Body of pancreas (tissue), 4 donors: ENCODE results near the gene GARIN5B. TPM values are rescaled to one million over a fixed set of nuclear protein-coding genes. Genes with fewer than 3 reads are reported as not detected.

Experiments
- ATAC-seq: fragments of 150-250 bp; one replicate; pipeline ENCODE4 v1.9.1; 2016
- DNase-seq, 4 donors: peaks; one replicate each; pipeline ENCODE4 v3.0.0-alpha.2; 2019
- H3K27ac ChIP-seq, 4 donors: fragments of 200-600 bp; sonication (generic); 1 replicate in 3 of 4; 2 replicates in 1 of 4; pipeline versions ENCODE4 v1.5.1 to v1.6.1; 2016 to 2019; ENCODE audit warnings: mild to moderate bottlenecking in 1 of 4, mixed read lengths in 1 of 4, moderate library complexity in 1 of 4
- H3K27me3 ChIP-seq, 2 donors: fragments of 200-600 bp; sonication (generic); one replicate each; pipeline ENCODE4 v1.6.0; 2016; ENCODE audit warnings: mild to moderate bottlenecking in 1 of 2
- H3K36me3 ChIP-seq, 2 donors: fragments of 200-600 bp; sonication (generic); replicated peaks in 1 of 2; 2 replicates each; pipeline ENCODE4 v1.5.1; 2016; ENCODE audit warnings: low read depth in 2 of 2; ENCODE audit not compliant: insufficient read depth in 1 of 2
- H3K4me1 ChIP-seq: fragments of 200-600 bp; sonication (generic); one replicate; pipeline ENCODE4 v1.6.0; 2016
- H3K4me3 ChIP-seq, 2 donors: fragments of 200-600 bp; sonication (generic); 1 replicate in 1 of 2; 2 replicates in 1 of 2; pipeline ENCODE4 v1.5.1; 2016 to 2019
- H3K9me3 ChIP-seq, 3 donors: fragments of 200-600 bp; sonication (generic); 1 replicate in 2 of 3; 2 replicates in 1 of 3; pipeline ENCODE4 v1.5.1; 2016
- POLR2A ChIP-seq, 3 donors: fragments of 450-650 bp; IDR thresholded peaks; one replicate each; pipeline ENCODE4 v1.6.1; 2016; ENCODE audit warnings: antibody characterized with exemption in 3 of 3, mild to moderate bottlenecking in 2 of 3
- WGBS, 2 donors: methylation state at CpG; one replicate each; pipeline ENCODE4 v1.1.5; 2017; 5-methylcytosine and 5-hydroxymethylcytosine counted together
- intact Hi-C: fragments of 100-400 bp; cut with DNase I; formaldehyde crosslinking; loops from one replicate; pipeline ENCODE4 v1.15.1; 2023
- total RNA-seq, 2 donors: library from RNA; depleted of rRNA; stranded (reverse); fragments of >200 nt; gene quantifications; one replicate each; pipeline ENCODE4 v1.1.0, GENCODE V29; 2016
- TF ChIP-seq, protein P1 (sequence below), 7 experiments: fragments of 450-650 bp in 4 of 7; fragments of 200-600 bp in 3 of 7; sonication (generic) in 3 of 7; IDR thresholded peaks; one replicate each; pipeline ENCODE4 v1.5.1; 2016 to 2019; ENCODE audit warnings: antibody characterized with exemption in 7 of 7

GARIN5B gene
- total RNA-seq, 2 donors from 2014 or later = not detected

DNA sequence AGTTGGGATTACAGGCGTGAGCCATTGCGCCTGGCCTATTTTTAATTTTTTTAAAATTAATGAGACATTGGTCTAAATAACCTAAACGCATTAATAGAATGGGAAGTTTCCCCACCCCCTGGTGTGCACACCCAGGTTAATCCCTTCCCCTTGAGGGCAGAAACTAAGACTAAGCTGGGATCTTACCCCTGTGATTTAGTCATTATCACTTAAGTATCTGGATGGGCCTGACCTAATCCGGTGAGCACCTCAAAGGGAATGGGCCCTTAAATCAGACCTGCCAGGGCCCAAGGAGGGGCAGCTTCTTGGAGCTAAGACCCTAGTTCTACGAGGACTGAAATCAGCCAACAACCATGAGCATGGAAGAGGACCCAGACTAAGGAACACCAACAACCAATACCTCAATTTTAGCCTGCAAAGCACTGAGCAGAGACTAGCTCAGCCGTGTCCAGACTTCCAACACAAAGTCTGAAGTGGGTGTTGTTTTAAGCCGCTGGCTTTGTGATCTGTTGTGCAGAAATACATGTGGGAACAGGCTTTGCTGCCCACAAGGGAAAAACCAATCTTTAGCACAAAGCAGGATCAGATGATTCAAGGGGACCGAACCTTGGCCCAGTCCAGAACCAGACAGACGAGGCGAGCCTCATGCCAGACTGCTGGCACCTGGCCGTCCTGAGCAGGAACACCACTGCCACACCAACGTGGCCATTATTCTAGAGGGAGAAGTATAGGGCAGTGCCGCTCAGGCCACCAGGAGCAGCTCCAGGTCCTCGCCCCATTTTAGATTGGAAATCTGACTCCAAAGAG, 37.4 kb upstream of the GARIN5B start:
- intact Hi-C loops = no loop called here
- TF ChIP-seq POLR2A (IDR thresholded peaks at IDR 0.05) = no peak
- TF ChIP-seq, protein P1, sequence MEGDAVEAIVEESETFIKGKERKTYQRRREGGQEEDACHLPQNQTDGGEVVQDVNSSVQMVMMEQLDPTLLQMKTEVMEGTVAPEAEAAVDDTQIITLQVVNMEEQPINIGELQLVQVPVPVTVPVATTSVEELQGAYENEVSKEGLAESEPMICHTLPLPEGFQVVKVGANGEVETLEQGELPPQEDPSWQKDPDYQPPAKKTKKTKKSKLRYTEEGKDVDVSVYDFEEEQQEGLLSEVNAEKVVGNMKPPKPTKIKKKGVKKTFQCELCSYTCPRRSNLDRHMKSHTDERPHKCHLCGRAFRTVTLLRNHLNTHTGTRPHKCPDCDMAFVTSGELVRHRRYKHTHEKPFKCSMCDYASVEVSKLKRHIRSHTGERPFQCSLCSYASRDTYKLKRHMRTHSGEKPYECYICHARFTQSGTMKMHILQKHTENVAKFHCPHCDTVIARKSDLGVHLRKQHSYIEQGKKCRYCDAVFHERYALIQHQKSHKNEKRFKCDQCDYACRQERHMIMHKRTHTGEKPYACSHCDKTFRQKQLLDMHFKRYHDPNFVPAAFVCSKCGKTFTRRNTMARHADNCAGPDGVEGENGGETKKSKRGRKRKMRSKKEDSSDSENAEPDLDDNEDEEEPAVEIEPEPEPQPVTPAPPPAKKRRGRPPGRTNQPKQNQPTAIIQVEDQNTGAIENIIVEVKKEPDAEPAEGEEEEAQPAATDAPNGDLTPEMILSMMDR (IDR thresholded peaks at IDR 0.05) = no peak
- WGBS, 2 donors = 87 to 94% methylated on average over 10 to 14 of the region's 14 CpGs
- DNase-seq (no peak), ATAC-seq (no peak)
- Histone ChIP-seq H3K36me3 (peaks cover 0 to 5% of the 10 kb centered on the region in 2 donors), H3K27me3 (no peaks in the 10 kb centered on the region), H3K4me3 (no peak overlapping the region), H3K4me1 (no peaks in the 10 kb centered on the region), H3K27ac (no peak overlapping the region), H3K9me3 (no peaks in the 10 kb centered on the region)

DNA sequence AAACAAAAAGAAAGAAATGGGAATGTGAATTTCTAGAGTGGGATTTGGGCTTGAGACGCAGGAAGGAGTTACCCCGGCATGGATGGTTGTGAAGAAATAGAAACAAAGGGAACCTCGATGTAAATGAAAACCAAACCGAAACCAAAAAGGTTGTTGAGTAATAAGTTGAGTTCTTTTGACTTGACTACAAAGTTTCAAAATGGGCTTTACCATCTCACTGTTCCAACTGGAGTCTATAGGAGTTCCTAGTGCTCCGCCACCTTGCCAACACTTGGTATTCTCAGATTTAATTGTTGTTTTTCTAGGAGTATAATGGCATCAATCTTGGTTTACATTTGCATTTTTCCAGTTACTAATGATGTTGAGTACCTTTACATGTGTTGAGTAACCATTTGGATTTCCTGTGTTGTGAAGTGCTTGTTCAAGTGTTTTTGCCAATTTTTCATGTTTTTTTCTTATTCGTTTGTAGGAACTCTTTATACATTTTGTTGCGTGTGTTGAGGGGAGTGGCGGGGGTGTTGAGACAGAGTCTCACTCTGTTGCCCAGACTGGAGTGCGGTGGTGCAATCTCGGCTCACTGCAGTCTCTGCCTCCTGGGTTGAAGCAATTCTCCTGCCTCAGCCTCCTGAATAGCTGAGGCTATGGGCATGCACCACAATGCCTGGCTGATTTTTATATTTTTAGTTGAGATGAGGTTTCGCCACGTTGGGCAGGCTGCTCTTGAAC, 35.3 kb upstream of the GARIN5B start:
- Histone ChIP-seq H3K27me3 (no peaks in the 10 kb centered on the region), H3K27ac (no peak overlapping the region), H3K36me3 (peaks cover 0 to 5% of the 10 kb centered on the region in 2 donors), H3K9me3 (no peaks in the 10 kb centered on the region), H3K4me3 (no peak overlapping the region), H3K4me1 (no peaks in the 10 kb centered on the region)
- intact Hi-C loops = no loop called here
- WGBS, 2 donors = 79 to 92% methylated on average over 12 of the region's 12 CpGs
- TF ChIP-seq POLR2A (IDR thresholded peaks at IDR 0.05) = no peak
- TF ChIP-seq, protein P1 (IDR thresholded peaks at IDR 0.05) = no peak
- ATAC-seq = no peak
- no peak for DNase-seq

DNA sequence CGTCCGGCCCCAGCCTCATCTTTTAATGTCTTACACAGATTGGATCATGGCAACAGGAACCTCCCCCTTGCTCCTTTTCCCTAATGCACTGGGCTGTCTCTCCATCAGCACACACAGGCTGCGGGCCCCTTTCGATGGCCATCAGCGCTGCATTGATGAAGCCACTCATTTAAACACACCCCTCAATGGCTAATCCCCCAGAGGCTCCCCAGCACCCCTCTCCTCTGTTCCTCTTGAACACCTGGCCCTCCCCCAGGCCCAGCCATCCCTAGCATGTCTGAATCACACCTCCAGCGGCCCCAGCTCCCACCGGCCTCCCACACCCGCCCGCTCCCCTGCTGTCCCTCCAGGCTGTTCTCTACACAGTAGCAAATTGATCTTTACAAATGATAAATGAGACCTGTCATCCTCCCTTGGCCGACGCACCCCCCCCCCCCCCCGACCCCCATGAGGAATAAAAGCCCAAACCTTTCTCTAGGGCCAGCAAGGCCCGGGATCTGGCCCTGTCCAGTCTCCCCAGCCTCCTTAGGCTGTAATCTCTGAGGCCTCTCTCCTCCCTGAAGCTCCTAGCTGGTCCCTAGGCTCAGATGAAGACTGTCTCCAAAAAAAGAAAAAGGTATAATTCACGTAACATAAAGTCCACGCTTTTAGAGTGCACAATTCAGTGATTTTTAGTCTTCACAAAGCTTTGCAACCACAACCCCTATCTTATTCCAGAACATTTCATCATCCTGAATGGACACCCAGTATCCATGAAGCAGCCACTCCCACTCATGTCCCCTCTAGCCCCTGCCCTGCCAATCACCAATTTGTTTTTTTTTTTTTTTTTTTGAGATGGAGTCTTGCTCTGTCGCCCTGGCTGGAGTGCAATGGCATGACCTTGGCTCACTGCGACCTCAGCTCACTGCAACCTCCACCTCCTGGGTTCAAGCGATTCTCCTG, 30.0 kb upstream of the GARIN5B start:
- ATAC-seq = no peak
- Histone ChIP-seq H3K9me3 (no peaks in the 10 kb centered on the region), H3K27ac (no peak overlapping the region), H3K27me3 (no peaks in the 10 kb centered on the region), H3K4me3 (no peak overlapping the region), H3K36me3 (peaks cover 0 to 5% of the 10 kb centered on the region in 2 donors), H3K4me1 (peaks cover 10% of the 10 kb centered on the region)
- TF ChIP-seq, protein P1 (IDR thresholded peaks at IDR 0.05) = no peak
- no peak for TF ChIP-seq POLR2A (IDR thresholded peaks at IDR 0.05)
- DNase-seq = no peak
- WGBS, 2 donors = 72 to 74% methylated on average over 17 of the region's 18 CpGs
- intact Hi-C loops = no loop called here

DNA sequence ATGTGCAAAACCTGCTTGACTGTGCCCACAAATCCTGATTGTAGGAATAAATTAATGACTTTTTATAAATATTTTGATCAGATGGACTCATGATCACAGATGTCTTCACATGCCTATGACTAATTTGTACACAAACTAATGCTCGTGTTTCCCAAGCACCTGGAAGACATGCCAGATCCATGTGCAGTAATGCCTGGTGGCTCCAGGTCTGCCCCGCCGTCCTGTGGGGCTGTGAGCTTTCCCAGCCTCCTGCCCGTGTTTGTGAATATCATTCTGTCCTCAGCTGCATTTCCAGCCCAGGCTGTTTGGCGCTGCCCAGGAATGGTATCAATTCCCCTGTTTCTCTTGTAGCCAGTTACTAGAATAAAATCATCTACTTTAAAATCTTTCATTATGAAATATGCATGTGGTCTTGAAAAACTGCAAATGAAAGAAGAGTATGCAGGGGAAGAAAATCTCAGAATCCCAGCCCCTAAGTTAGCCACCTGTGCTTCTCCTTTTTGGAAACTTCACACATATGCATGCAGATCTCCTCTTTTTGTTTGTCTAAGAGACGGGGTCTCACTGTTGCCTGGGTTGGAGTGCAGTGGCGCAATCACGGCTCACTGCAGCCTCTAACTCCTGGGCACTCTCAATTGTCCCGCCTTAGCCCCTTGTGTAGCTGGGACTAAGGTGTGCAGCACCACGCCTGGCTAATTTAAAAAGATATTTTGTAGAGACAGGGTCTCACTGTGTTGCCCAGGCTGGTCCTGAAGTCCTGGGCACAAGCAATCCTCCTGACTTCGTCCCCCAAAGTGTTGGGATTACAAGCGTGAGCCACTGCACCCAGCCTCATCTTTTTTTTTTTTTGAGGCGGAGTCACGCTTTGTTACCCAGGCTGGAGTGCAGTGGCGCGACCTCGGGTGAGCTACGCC, 28.9 kb upstream of the GARIN5B start:
- no peak overlapping the region for H3K27ac ChIP-seq
- ATAC-seq = no peak
- peaks cover 0 to 8% of the 10 kb centered on the region in 2 donors for H3K36me3 ChIP-seq
- peaks cover 22% of the 10 kb centered on the region for H3K4me1 ChIP-seq
- 83 to 88% methylated on average over 17 to 18 of the region's 18 CpGs for WGBS, 2 donors
- intact Hi-C loops = no loop called here
- no peaks in the 10 kb centered on the region for H3K27me3 ChIP-seq
- H3K4me3 ChIP-seq = no peak overlapping the region
- no peak for TF ChIP-seq POLR2A (IDR thresholded peaks at IDR 0.05)
- TF ChIP-seq, protein P1 (IDR thresholded peaks at IDR 0.05) = no peak
- no peaks in the 10 kb centered on the region for H3K9me3 ChIP-seq
- DNase-seq = no peak
